HG03066 (cell line): ENCODE data around the gene TPPP3.
"Not testable (repeated sequence)": the region's sequence is repeated elsewhere in the genome, so short reads cannot be mapped to it uniquely, and the experiment has no call there.

ENCODE experiments used
- ATAC-seq: cut with Tn5 transposase; IDR thresholded peaks from one replicate; pipeline ENCODE4 v1.9.1; 2021; ENCODE audit warnings: low read depth; ENCODE audit not compliant: unreplicated experiment

TPPP3 gene

GRCh38 chr16:67352463-67352862 lies 40.8 kb downstream of the TPPP3 start:
- ATAC-seq = not testable (repeated sequence)

DNA sequence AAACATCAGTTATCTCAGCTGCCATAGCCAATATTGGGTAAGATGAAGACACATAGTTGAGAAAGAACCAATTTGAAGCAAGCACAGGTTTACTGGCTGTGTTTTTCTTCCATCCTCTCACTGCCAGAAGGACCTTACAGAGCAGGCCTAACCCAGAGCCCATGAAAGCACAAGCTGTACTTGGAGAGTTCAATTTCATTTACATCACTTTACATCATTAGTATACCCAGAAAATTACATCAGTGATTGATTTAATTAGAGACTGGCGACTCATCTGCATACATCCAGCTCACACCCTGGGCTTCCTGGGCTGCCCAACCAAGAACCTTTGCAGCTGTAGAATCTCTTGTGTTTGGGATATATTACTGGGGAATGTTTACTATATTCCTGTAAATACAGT lies 43.0 kb downstream of the TPPP3 start:
- no peak for ATAC-seq

GRCh38 chr16:67349172-67349571 lies 44.1 kb downstream of the TPPP3 start:
- ATAC-seq = no peak

DNA sequence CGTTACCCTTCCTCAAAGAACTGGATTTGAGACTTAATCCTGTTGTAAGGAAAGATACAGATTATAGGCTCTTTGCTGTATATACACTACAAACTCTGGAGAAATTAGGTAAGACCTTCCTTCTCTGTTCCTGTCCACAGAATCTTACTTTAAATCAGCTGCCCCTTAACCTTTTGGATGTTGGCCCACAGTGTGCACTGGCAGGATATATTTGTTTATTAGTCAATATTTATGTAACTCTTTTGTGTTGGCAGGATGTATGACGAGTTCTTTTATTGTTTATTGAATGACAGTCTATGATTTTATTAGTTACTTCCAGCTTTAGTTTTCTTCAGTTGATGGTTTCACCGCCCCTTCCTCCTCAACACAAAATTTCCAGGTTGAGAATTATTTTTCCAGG lies 47.0 kb downstream of the TPPP3 start:
- ATAC-seq = no peak

GRCh38 chr16:67345401-67345800 lies 47.9 kb downstream of the TPPP3 start:
- no peak for ATAC-seq

DNA sequence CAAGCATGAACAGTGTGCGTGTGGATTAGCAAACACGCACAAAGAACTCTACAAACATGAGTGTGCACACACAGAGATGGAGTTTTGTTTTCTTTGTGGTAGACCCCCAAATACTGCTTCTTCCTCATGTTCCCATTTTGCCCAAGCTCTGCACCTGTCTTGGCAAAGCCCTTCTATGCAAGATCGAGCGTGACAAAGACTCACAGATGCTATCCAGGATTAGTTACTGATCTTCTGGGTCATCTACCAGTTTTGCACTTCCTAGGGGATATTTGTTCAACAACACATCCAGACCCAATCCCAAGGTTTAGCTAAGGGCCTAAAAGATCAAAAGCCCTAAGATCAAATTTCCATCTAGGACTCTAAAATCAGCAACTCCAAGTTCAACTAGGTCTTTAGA lies 50.7 kb downstream of the TPPP3 start:
- ATAC-seq = no peak

DNA sequence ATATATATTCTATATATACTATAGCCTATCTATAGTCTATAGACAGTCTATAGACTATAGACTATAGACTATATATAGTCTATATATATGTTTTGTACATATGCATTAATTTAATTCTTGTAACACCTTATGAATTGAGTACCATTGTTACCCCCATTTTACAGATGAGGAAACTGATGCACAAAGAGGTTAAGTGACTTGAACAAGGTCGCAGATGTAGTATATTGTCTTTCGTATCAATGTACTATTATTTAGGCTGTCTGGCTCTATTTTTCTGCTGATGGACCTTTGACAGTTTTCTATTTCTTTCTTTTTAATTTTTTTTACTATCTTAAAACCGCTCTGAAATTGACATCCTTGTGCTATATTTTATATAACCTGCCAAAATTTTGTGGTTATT lies 52.0 kb downstream of the TPPP3 start:
- ATAC-seq = no peak
